ENCODE data around the gene MSH6. TPM values are rescaled to one million over a fixed set of nuclear protein-coding genes. Genes with fewer than 3 reads are reported as not detected.

The MSH6 gene
- total RNA-seq, 1 experiment from 2014 or later = 98.0 TPM

DNA sequence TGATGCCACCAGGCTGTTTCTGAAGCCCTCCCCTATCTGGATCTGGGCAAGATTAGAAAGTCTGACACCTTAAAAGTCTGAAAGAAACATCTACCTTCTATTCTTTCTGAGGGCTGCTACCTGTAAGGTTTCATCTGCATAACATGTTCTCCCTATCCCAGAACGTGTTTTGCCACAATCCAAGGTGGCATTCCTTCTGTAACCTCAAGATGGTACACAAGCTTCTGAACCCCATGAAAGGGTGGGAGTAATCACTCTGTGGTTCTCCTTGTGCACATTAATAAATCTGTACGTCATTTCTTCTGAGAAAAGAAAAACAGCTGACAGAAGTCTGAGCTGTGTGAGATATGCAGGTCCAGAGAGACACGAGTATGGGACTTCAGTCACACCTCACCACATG is 41.8 kb upstream of the MSH6 start:
- ATAC-seq = no peak
- DNase-seq (ENCODE audit: low read depth, low spot score) = no peak
- Histone ChIP-seq H3K9me3 (ENCODE audit: control insufficient read depth, insufficient read depth, low read depth, low read length) (no peaks in the 10 kb centered on the region), H3K27ac (ENCODE audit: low read length) (no peak overlapping the region), H3K4me1 (ENCODE audit: control insufficient read depth, insufficient read depth, low read length) (no peaks in the 10 kb centered on the region), H3K27me3 (ENCODE audit: control insufficient read depth, insufficient read depth, low read length) (peaks cover 4% of the 10 kb centered on the region), H3K4me3 (ENCODE audit: low read depth in 2 of 2, low read length in 2 of 2) (no peak overlapping the region), H3K36me3 (ENCODE audit: control insufficient read depth, insufficient read depth, low read length) (no peaks in the 10 kb centered on the region)
- ChIA-PET POLR2A (no interaction called here), CTCF (no interaction called here)
- intact Hi-C loops (cut with micrococcal nuclease; ENCODE audit: unreplicated experiment) = no loop called here
- in situ Hi-C loops (cut with HindIII; ENCODE audit: low pct_unique_long_range_greater_than_20kb, low sequenced_read_pairs) = no loop called here
- no TSS peak for BruUV-seq (replicated peaks)
- no peak for TF ChIP-seq REST (IDR thresholded peaks at IDR 0.05; ENCODE audit: insufficient read depth in 1 of 2, low read depth in 2 of 2, low read length in 1 of 2)
- TF ChIP-seq SIN3A (IDR thresholded peaks at IDR 0.05; ENCODE audit: borderline replicate concordance, insufficient read depth, low read depth, low read length) = no peak
- no peak for TF ChIP-seq POLR2AphosphoS5 (IDR thresholded peaks at IDR 0.05; ENCODE audit: low read depth, low read length)
- TF ChIP-seq, protein P1, sequence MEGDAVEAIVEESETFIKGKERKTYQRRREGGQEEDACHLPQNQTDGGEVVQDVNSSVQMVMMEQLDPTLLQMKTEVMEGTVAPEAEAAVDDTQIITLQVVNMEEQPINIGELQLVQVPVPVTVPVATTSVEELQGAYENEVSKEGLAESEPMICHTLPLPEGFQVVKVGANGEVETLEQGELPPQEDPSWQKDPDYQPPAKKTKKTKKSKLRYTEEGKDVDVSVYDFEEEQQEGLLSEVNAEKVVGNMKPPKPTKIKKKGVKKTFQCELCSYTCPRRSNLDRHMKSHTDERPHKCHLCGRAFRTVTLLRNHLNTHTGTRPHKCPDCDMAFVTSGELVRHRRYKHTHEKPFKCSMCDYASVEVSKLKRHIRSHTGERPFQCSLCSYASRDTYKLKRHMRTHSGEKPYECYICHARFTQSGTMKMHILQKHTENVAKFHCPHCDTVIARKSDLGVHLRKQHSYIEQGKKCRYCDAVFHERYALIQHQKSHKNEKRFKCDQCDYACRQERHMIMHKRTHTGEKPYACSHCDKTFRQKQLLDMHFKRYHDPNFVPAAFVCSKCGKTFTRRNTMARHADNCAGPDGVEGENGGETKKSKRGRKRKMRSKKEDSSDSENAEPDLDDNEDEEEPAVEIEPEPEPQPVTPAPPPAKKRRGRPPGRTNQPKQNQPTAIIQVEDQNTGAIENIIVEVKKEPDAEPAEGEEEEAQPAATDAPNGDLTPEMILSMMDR (IDR thresholded peaks at IDR 0.05) = no peak
- TF ChIP-seq TCF7L2 (IDR thresholded peaks at IDR 0.05; ENCODE audit: low read depth, low read length) = no peak

GRCh38 chr2:47741637-47742036 is 41.3 kb upstream of the MSH6 start:
- BruUV-seq (replicated peaks) = no TSS peak
- H3K4me3 ChIP-seq (ENCODE audit: low read depth in 2 of 2, low read length in 2 of 2) = no peak overlapping the region
- no peaks in the 10 kb centered on the region for H3K36me3 ChIP-seq (ENCODE audit: control insufficient read depth, insufficient read depth, low read length)
- POLR2A ChIA-PET = no interaction called here
- no peaks in the 10 kb centered on the region for H3K9me3 ChIP-seq (ENCODE audit: control insufficient read depth, insufficient read depth, low read depth, low read length)
- no peaks in the 10 kb centered on the region for H3K4me1 ChIP-seq (ENCODE audit: control insufficient read depth, insufficient read depth, low read length)
- no peak for DNase-seq (ENCODE audit: low read depth, low spot score)
- in situ Hi-C loops (cut with HindIII; ENCODE audit: low pct_unique_long_range_greater_than_20kb, low sequenced_read_pairs) = no loop called here
- no peak overlapping the region for H3K27ac ChIP-seq (ENCODE audit: low read length)
- CTCF ChIA-PET = no interaction called here
- intact Hi-C loops (cut with micrococcal nuclease; ENCODE audit: unreplicated experiment) = no loop called here
- ATAC-seq = no peak
- H3K27me3 ChIP-seq (ENCODE audit: control insufficient read depth, insufficient read depth, low read length) = peaks cover 4% of the 10 kb centered on the region
- no peak for TF ChIP-seq REST (IDR thresholded peaks at IDR 0.05; ENCODE audit: insufficient read depth in 1 of 2, low read depth in 2 of 2, low read length in 1 of 2)
- no peak for TF ChIP-seq SIN3A (IDR thresholded peaks at IDR 0.05; ENCODE audit: borderline replicate concordance, insufficient read depth, low read depth, low read length)
- no peak for TF ChIP-seq POLR2AphosphoS5 (IDR thresholded peaks at IDR 0.05; ENCODE audit: low read depth, low read length)
- no peak for TF ChIP-seq TCF7L2 (IDR thresholded peaks at IDR 0.05; ENCODE audit: low read depth, low read length)
- TF ChIP-seq, protein P1 (IDR thresholded peaks at IDR 0.05) = no peak
